ENCODE data around the gene TASP1. TPM values are rescaled to one million over a fixed set of nuclear protein-coding genes. Genes with fewer than 3 reads are reported as not detected.

Gene TASP1
- total and polyA plus RNA-seq, 2 donors (not counting 3 experiments of a cell fraction or from before 2014, with no cell fraction given): 3.5 to 8.9 TPM

GRCh38 chr20:13535627-13536026, 103.1 kb downstream of the TASP1 start:
- CTCF ChIA-PET: interaction anchor here (0.9 to 3.9 kb wide), 2 partner anchors 11 kb away, joined by 3 to 37 read pairs; no protein-coding TSS in a partner anchor
- TF ChIP-seq MAX (IDR thresholded peaks at IDR 0.05; ENCODE audit: insufficient read depth, insufficient read length) (no peak), MYC (IDR thresholded peaks at IDR 0.05; ENCODE audit: low read depth, low read length) (no peak), FOS (IDR thresholded peaks at IDR 0.05; ENCODE audit: borderline replicate concordance, insufficient read depth, low read length) (no peak), EZH2 (IDR thresholded peaks at IDR 0.05; ENCODE audit: borderline replicate concordance, low read depth, low read length, severe bottlenecking) (no peak), GATA2 (IDR thresholded peaks at IDR 0.05; ENCODE audit: insufficient read depth, insufficient read length, low read depth, low read length) (no peak), JUN (IDR thresholded peaks at IDR 0.05; ENCODE audit: borderline replicate concordance, insufficient read depth, insufficient read length, low read depth) (no peak), POLR2AphosphoS5 (IDR thresholded peaks at IDR 0.05; ENCODE audit: insufficient read depth, low read depth, low read length) (no peak), POLR2A (IDR thresholded peaks at IDR 0.05; ENCODE audit: low read depth, low read length) (no peak), CTCF (IDR thresholded peaks at IDR 0.05; ENCODE audit: extremely low read depth in 1 of 2, insufficient read depth in 1 of 2, low read depth in 1 of 2, low read length in 2 of 2) (no peak)
- dilution Hi-C loops (cut with MboI; ENCODE audit: extremely low pct_ligation_motif_present, low sequenced_read_pairs): no loop called here

More at GRCh38 chr20:13535627-13536026, 103.1 kb downstream of the TASP1 start:
- BruUV-seq (replicated peaks): no TSS peak
- intact Hi-C loops (cut with micrococcal nuclease): no loop called here
- no peaks in the 10 kb centered on the region for H3K9me3 ChIP-seq (replicated peaks; ENCODE audit: control insufficient read depth, insufficient read depth, low read length)
- H3K9me1 ChIP-seq (replicated peaks; ENCODE audit: control insufficient read depth, extremely low read depth, insufficient read depth, low read length): no peaks in the 10 kb centered on the region
- H2AFZ ChIP-seq (ENCODE audit: low read depth, low read length): no peak overlapping the region
- H3K4me1 ChIP-seq (ENCODE audit: control insufficient read depth, extremely low read depth, insufficient read depth, low read length): no peaks in the 10 kb centered on the region
- H3K79me2 ChIP-seq (ENCODE audit: control insufficient read depth, insufficient read depth, low read length): no peaks in the 10 kb centered on the region
- H3K4me3 ChIP-seq (replicated peaks in 1 of 3; ENCODE audit: insufficient read depth in 1 of 3, low read depth in 1 of 3, low read length in 3 of 3): no peak overlapping the region
- H4K20me1 ChIP-seq (replicated peaks; ENCODE audit: control insufficient read depth, extremely low read depth, insufficient read depth, low read length): no peaks in the 10 kb centered on the region
- H3K4me2 ChIP-seq (ENCODE audit: insufficient read depth, low read length): no peak overlapping the region
- H3K9ac ChIP-seq (replicated peaks; ENCODE audit: extremely low read depth, insufficient read depth, low read length): no peak overlapping the region
- POLR2A ChIA-PET: no interaction called here
- H3K36me3 ChIP-seq (ENCODE audit: control insufficient read depth in 2 of 2, extremely low read depth in 1 of 2, insufficient read depth in 2 of 2, low read length in 2 of 2): no peaks in the 10 kb centered on the region
- no peak for FAIRE-seq
- H3K27me3 ChIP-seq (ENCODE audit: control insufficient read depth in 2 of 2, insufficient read depth in 2 of 2, low read length in 2 of 2): no peaks in the 10 kb centered on the region
- no peak overlapping the region for H3K27ac ChIP-seq (ENCODE audit: insufficient read depth, low read depth, low read length)
- no peak for DNase-seq (ENCODE audit: low read depth, low spot score)

All from endothelial cell of umbilical vein (primary cell).